Inflammatory macrophage (primary cell): ENCODE data around the gene NOP53.
"Not testable (repeated sequence)": the region's sequence is repeated elsewhere in the genome, so short reads cannot be mapped to it uniquely, and the experiment has no call there.

Source experiments
- DNase-seq, 2 donors: peaks; one replicate each; pipeline ENCODE4 v3.0.0-alpha.2; 2020 to 2022

Gene NOP53

GRCh38 chr19:47755065-47755761, 9.9 kb downstream of the NOP53 start:
- no peak for DNase-seq

GRCh38 chr19:47755762-47756626, 10.6 kb downstream of the NOP53 start:
- no peak for DNase-seq

- DNase-seq, result no peak
Measured at GRCh38 chr19:47756627-47756929, 11.2 kb downstream of the NOP53 start.

GRCh38 chr19:47756953-47757608, 11.7 kb downstream of the NOP53 start:
- DNase-seq, result no peak

GRCh38 chr19:47757617-47758442, 12.5 kb downstream of the NOP53 start:
- DNase-seq, result no peak

GRCh38 chr19:47758443-47758804, 13.1 kb downstream of the NOP53 start:
- DNase-seq, result no peak

- DNase-seq, result no peak
Measured at GRCh38 chr19:47760632-47760999, 15.3 kb downstream of the NOP53 start.

GRCh38 chr19:47761566-47761965, 16.2 kb downstream of the NOP53 start:
- no peak for DNase-seq

GRCh38 chr19:47762151-47762550, 16.8 kb downstream of the NOP53 start:
- DNase-seq, result no peak

- no peak for DNase-seq
Measured at GRCh38 chr19:47762615-47763308, 17.4 kb downstream of the NOP53 start.

- not testable (repeated sequence) for DNase-seq
Measured at GRCh38 chr19:47764705-47765104, 19.4 kb downstream of the NOP53 start.

- peak; percentile 10 to 49 for DNase-seq
Measured at GRCh38 chr19:47765523-47766358, 20.4 kb downstream of the NOP53 start.

- no peak for DNase-seq
Measured at GRCh38 chr19:47766359-47766620, 20.9 kb downstream of the NOP53 start.

- no peak for DNase-seq
Measured at GRCh38 chr19:47766670-47767069, 21.3 kb downstream of the NOP53 start.

- no peak for DNase-seq
Measured at GRCh38 chr19:47767349-47767748, 22.0 kb downstream of the NOP53 start.

GRCh38 chr19:47768604-47769003, 23.3 kb downstream of the NOP53 start:
- no peak for DNase-seq

- DNase-seq, result no peak
Measured at GRCh38 chr19:47769534-47769933, 24.2 kb downstream of the NOP53 start.

- DNase-seq, result not testable (repeated sequence)
Measured at GRCh38 chr19:47771291-47771690, 25.9 kb downstream of the NOP53 start.

GRCh38 chr19:47776568-47776967, 31.2 kb downstream of the NOP53 start:
- DNase-seq, result no peak

GRCh38 chr19:47777245-47778048, 32.1 kb downstream of the NOP53 start:
- DNase-seq, result not testable (repeated sequence)
